Fibroblast of skin of right quadriceps (primary cell): ENCODE measurements around the gene C3AR1.
"Not testable (repeated sequence)": the region's sequence is repeated elsewhere in the genome, so short reads cannot be mapped to it uniquely, and the experiment has no call there.

ENCODE experiments used
- DNase-seq: peaks from one replicate; pipeline ENCODE4 v3.0.0-alpha.2; 2013

The C3AR1 gene

GRCh38 chr12:8057306-8057705, 8.9 kb downstream of the C3AR1 start:
- no peak for DNase-seq

- DNase-seq: no peak
Observed at GRCh38 chr12:8054816-8055215, 11.3 kb downstream of the C3AR1 start.

- DNase-seq: no peak
Observed at GRCh38 chr12:8052679-8053078, 13.5 kb downstream of the C3AR1 start.

GRCh38 chr12:8050600-8051250, 15.4 kb downstream of the C3AR1 start:
- no peak for DNase-seq

GRCh38 chr12:8048906-8049305, 17.3 kb downstream of the C3AR1 start:
- DNase-seq: no peak

GRCh38 chr12:8047842-8048241, 18.3 kb downstream of the C3AR1 start:
- DNase-seq: no peak

- peak; percentile 69 for DNase-seq
Observed at GRCh38 chr12:8045952-8046944, 19.9 kb downstream of the C3AR1 start.

GRCh38 chr12:8040791-8041190, 25.4 kb downstream of the C3AR1 start:
- DNase-seq: no peak

GRCh38 chr12:8038659-8039114, 27.5 kb downstream of the C3AR1 start:
- DNase-seq: peak; percentile 57

- DNase-seq: no peak
Observed at GRCh38 chr12:8037947-8038346, 28.2 kb downstream of the C3AR1 start.

- no peak for DNase-seq
Observed at GRCh38 chr12:8037046-8037663, 29.0 kb downstream of the C3AR1 start.

- no peak for DNase-seq
Observed at GRCh38 chr12:8036346-8036745, 29.8 kb downstream of the C3AR1 start.

GRCh38 chr12:8035440-8036010, 30.6 kb downstream of the C3AR1 start:
- peak; percentile 18 for DNase-seq

- no peak for DNase-seq
Observed at GRCh38 chr12:8034802-8035201, 31.4 kb downstream of the C3AR1 start.

- peak; percentile 70 for DNase-seq
Observed at GRCh38 chr12:8033153-8034044, 32.8 kb downstream of the C3AR1 start.

- DNase-seq: peak; percentile 76
Observed at GRCh38 chr12:8032242-8033152, 33.7 kb downstream of the C3AR1 start, which contains the start of gene FOXJ2. TSS of gene FOXJ2 (plus strand) at chr12:8032716. CDS start at chr12:8039833, 7,117 bp downstream.

- peak; percentile 8 for DNase-seq
Observed at GRCh38 chr12:8031872-8032241, 34.3 kb downstream of the C3AR1 start.

GRCh38 chr12:8031017-8031416, 35.1 kb downstream of the C3AR1 start:
- not testable (repeated sequence) for DNase-seq

GRCh38 chr12:8030189-8030588, 36.0 kb downstream of the C3AR1 start:
- DNase-seq: no peak

GRCh38 chr12:8028267-8028666, 37.9 kb downstream of the C3AR1 start:
- DNase-seq: no peak

- DNase-seq: no peak
Observed at GRCh38 chr12:8027856-8028255, 38.3 kb downstream of the C3AR1 start.
